ENCODE results near the gene POR. TPM values are rescaled to one million over a fixed set of nuclear protein-coding genes. Genes with fewer than 3 reads are reported as not detected.

Gene POR
- total RNA-seq, 2 experiments from 2014 or later: 22.8 to 25.2 TPM

- H3K27ac Mint-ChIP-seq: no peak overlapping the region
- POLR2A ChIA-PET: interaction anchor here (1.0 to 1.4 kb wide), 2 partner anchors 10 to 15 kb away, joined by 3 to 5 read pairs; no protein-coding TSS in a partner anchor
- TF ChIP-seq CTCF (IDR thresholded peaks at IDR 0.05): no peak
- no peaks in the 10 kb centered on the region for H3K9me3 Mint-ChIP-seq
- peaks cover 30% of the 10 kb centered on the region for H3K4me1 Mint-ChIP-seq (ENCODE audit: low read depth)
- H3K27me3 Mint-ChIP-seq: no peaks in the 10 kb centered on the region
- intact Hi-C loops (cut with micrococcal nuclease): no loop called here
- H3K4me3 Mint-ChIP-seq: no peak overlapping the region
- CTCF ChIA-PET: interaction anchor here (0.7 to 1.5 kb wide), 3 partner anchors 8 to 96 kb away, joined by 3 to 6 read pairs (median 5); no protein-coding TSS in a partner anchor
- DNase-seq (no peak), ATAC-seq (no peak)
- no peaks in the 10 kb centered on the region for H3K36me3 Mint-ChIP-seq (ENCODE audit: low read depth)
Observed at GRCh38 chr7:75924256-75924655, 9.3 kb downstream of the POR start.

GRCh38 chr7:75924889-75925288, 9.9 kb downstream of the POR start:
- Mint-ChIP-seq H3K36me3 (ENCODE audit: low read depth) (no peaks in the 10 kb centered on the region), H3K4me1 (ENCODE audit: low read depth) (peaks cover 26% of the 10 kb centered on the region), H3K9me3 (no peaks in the 10 kb centered on the region), H3K27me3 (no peaks in the 10 kb centered on the region), H3K27ac (no peak overlapping the region), H3K4me3 (no peak overlapping the region)
- intact Hi-C loops (cut with micrococcal nuclease): no loop called here
- ATAC-seq: no peak
- ChIA-PET POLR2A (interaction anchor here (1.0 to 1.4 kb wide), 2 partner anchors 10 to 16 kb away, joined by 3 to 5 read pairs; no protein-coding TSS in a partner anchor), CTCF (interaction anchor here (0.7 to 1.5 kb wide), 3 partner anchors 9 to 95 kb away, joined by 3 to 6 read pairs (median 5); no protein-coding TSS in a partner anchor)
- no peak for DNase-seq
- TF ChIP-seq CTCF (IDR thresholded peaks at IDR 0.05): no peak

- CTCF ChIA-PET: interaction anchor here (0.6 to 1.5 kb wide), 3 partner anchors 10 to 94 kb away, joined by 3 to 6 read pairs (median 5); no protein-coding TSS in a partner anchor
- intact Hi-C loops (cut with micrococcal nuclease): no loop called here
- POLR2A ChIA-PET: interaction anchor here (1.4 kb wide), 1 partner anchor 11 kb away, joined by 5 read pairs; no protein-coding TSS in a partner anchor
- no peak for ATAC-seq
- no peaks in the 10 kb centered on the region for H3K36me3 Mint-ChIP-seq (ENCODE audit: low read depth)
- peaks cover 19% of the 10 kb centered on the region for H3K4me1 Mint-ChIP-seq (ENCODE audit: low read depth)
- no peak for TF ChIP-seq CTCF (IDR thresholded peaks at IDR 0.05)
- H3K4me3 Mint-ChIP-seq: no peak overlapping the region
- H3K27me3 Mint-ChIP-seq: no peaks in the 10 kb centered on the region
- no peak for DNase-seq
- no peak overlapping the region for H3K27ac Mint-ChIP-seq
- H3K9me3 Mint-ChIP-seq: no peaks in the 10 kb centered on the region
Observed at GRCh38 chr7:75925717-75926435, 10.9 kb downstream of the POR start.

GRCh38 chr7:75928568-75928914, 13.6 kb downstream of the POR start:
- ChIA-PET CTCF (interaction anchor here (1.2 to 1.5 kb wide), 3 partner anchors 13 to 92 kb away, joined by 3 to 5 read pairs (median 4); no protein-coding TSS in a partner anchor), POLR2A (interaction anchor here (1.7 kb wide), 1 partner anchor 14 kb away, joined by 14 read pairs; the partner anchor contains the start of gene POR)
- intact Hi-C loops (cut with micrococcal nuclease): no loop called here
- H3K27ac Mint-ChIP-seq: peak overlapping the region; percentile 68
- ATAC-seq (peak; percentile 87), DNase-seq (peak; percentile 66)
- peaks cover 11% of the 10 kb centered on the region for H3K4me1 Mint-ChIP-seq (ENCODE audit: low read depth)
- H3K36me3 Mint-ChIP-seq (ENCODE audit: low read depth): no peaks in the 10 kb centered on the region
- H3K9me3 Mint-ChIP-seq: no peaks in the 10 kb centered on the region
- no peak for TF ChIP-seq CTCF (IDR thresholded peaks at IDR 0.05)
- no peaks in the 10 kb centered on the region for H3K27me3 Mint-ChIP-seq
- no peak overlapping the region for H3K4me3 Mint-ChIP-seq

- peaks cover 11% of the 10 kb centered on the region for H3K4me1 Mint-ChIP-seq (ENCODE audit: low read depth)
- H3K36me3 Mint-ChIP-seq (ENCODE audit: low read depth): peaks cover 3% of the 10 kb centered on the region
- intact Hi-C loops (cut with micrococcal nuclease): no loop called here
- POLR2A ChIA-PET: no interaction called here
- no peak overlapping the region for H3K4me3 Mint-ChIP-seq
- CTCF ChIA-PET: no interaction called here
- ATAC-seq (no peak), DNase-seq (no peak)
- no peak overlapping the region for H3K27ac Mint-ChIP-seq
- no peaks in the 10 kb centered on the region for H3K27me3 Mint-ChIP-seq
- no peak for TF ChIP-seq CTCF (IDR thresholded peaks at IDR 0.05)
- no peaks in the 10 kb centered on the region for H3K9me3 Mint-ChIP-seq
Observed at GRCh38 chr7:75931680-75932079, 16.7 kb downstream of the POR start.

All from activated CD8-positive, alpha-beta T cell treated with anti-CD3 and anti-CD28 coated beads for 36 hours (primary cell).